ENCODE results near the gene AGK.

- TF ChIP-seq, protein P1, sequence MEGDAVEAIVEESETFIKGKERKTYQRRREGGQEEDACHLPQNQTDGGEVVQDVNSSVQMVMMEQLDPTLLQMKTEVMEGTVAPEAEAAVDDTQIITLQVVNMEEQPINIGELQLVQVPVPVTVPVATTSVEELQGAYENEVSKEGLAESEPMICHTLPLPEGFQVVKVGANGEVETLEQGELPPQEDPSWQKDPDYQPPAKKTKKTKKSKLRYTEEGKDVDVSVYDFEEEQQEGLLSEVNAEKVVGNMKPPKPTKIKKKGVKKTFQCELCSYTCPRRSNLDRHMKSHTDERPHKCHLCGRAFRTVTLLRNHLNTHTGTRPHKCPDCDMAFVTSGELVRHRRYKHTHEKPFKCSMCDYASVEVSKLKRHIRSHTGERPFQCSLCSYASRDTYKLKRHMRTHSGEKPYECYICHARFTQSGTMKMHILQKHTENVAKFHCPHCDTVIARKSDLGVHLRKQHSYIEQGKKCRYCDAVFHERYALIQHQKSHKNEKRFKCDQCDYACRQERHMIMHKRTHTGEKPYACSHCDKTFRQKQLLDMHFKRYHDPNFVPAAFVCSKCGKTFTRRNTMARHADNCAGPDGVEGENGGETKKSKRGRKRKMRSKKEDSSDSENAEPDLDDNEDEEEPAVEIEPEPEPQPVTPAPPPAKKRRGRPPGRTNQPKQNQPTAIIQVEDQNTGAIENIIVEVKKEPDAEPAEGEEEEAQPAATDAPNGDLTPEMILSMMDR (IDR thresholded peaks at IDR 0.05), result no peak
- no peak for TF ChIP-seq POLR2A (IDR thresholded peaks at IDR 0.05)
Measured at GRCh38 chr7:141557360-141557759, 6.2 kb downstream of the AGK start.

Data from uterus (tissue), 2 donors.